NCI-H446 treated with DMSO at 0.1 percent for 48 hours (cell line): ENCODE results near the gene CD300C.
"Not testable (repeated sequence)": the region's sequence is repeated elsewhere in the genome, so short reads cannot be mapped to it uniquely, and the experiment has no call there.

ENCODE experiments used
- DNase-seq: peaks from one replicate; lab custom pipeline; 2025; lab: John Stamatoyannopoulos, UW

Gene CD300C

DNA sequence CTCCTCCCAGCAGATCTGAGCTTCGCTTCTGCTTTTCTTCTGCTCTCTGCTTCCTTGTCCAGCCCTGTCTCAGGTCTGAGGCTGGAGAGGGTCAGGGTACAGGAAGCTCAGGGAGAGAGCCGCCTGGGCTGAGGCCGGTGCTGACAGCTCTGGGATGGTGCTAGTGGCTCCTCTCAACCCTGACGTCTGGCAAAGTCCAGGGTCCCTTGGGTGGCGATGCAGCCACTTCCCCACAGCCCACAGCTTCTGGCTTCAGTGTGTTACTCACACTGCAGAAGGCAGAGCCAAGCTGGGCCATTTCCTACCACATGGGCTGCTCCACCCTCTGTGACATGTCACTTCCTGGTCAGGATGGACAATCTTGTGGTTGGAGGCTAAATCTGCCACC, at the start of gene CD300C:
TSS of gene CD300C (minus strand) at position 273 of the 388 bp plus-strand sequence. CDS start 333 bp downstream, outside the sequence.
- no peak for DNase-seq

DNA sequence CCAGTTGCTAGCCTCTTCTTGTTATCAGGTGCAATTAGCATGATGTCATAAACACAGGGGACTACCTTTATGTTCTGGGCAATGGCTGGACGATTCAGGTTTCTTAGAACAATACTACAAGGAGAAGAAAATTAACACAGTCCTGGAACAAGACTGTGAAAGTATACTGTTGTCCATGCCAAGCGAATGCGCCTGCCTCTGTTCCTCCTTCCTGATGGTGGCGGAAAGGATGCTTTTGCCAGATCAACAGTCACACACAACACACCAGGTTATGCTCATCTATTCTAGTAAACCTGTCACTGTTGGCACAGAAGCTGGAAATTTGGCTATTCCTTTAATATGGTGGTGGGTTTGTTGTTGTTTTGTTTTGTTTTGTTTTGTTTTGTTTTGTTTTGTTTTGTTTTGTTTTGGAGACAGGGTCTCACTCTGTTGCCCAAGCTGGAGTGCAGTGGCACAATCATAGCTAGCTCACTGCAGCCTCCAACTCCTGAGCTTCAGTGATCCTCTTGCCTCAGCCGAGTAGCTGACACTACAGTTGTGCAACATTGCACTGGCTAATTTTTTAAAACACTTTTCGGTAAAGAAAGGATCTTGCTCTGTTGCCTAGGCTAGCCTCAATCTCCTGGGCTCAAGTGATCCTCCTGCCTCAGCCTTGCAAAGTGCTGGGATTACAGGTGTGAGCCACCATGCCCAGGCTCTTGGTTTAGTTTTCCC, 49.3 kb upstream of the CD300C start:
- no peak for DNase-seq

DNA sequence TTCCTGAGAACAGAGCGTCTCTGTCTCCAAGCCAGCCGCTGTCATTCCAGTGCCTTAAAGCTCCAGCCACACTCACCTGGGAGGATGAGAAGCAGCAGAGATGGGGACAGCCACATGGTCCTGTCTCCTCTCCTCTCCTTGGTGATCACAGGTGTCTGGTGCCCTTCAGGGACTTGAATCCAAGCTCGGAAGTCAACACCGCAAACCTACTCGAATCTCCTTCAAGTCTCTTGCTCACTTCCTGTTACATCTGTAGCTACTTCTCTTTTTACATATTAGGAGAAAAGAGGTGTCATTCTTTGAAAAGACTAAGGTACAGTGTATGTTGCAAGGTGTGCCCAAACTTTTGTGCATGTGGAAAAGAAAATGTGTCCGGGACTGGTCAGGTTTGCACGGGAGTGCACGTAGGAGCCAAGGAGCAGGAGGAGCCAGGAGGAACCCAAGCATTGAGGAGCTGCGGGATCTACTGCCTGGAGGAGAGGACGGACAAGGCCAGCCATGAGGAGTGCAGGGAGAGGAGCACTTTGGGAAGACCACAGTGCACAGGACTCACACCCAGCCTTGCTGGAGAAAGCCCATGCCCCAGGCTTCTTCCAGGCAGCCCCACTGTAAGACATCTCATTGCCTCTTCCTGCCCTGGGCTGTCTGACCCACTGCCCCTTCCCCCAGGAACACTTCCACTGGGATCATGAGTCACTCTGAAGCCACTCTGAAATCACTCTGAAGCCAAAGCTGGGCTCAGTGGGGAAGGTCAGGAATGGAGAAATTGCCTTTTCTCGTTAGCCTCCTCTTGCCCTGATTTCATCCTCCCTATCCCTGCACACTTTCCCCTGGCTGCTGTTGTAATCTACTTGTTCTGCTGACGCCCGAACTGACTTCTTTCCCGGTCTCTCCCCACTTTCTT, 46.4 kb upstream of the CD300C start, which contains the start of gene CD300LD:
TSS of gene CD300LD (minus strand) at position 197 of the 904 bp plus-strand sequence. CDS start at position 116, 81 bp downstream.
- DNase-seq: no peak

DNA sequence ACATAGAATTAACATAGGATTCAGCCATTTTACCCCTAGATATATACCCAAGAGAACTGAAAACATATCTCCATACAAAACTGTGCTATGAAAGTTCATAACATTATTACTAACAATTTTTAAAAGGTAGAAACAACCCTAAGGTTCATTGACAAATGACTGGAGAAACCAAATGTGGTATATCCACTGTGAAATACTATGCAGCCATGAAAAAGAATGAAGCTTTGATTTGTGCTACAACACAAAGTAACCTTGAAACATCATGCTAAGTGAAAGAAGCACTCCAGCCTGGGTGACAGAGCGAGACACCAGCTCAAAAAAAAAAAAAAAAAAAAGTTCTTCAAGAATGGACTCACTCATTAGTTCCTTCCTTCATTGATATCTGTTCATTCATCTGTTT, 45.6 kb upstream of the CD300C start:
- DNase-seq: no peak

DNA sequence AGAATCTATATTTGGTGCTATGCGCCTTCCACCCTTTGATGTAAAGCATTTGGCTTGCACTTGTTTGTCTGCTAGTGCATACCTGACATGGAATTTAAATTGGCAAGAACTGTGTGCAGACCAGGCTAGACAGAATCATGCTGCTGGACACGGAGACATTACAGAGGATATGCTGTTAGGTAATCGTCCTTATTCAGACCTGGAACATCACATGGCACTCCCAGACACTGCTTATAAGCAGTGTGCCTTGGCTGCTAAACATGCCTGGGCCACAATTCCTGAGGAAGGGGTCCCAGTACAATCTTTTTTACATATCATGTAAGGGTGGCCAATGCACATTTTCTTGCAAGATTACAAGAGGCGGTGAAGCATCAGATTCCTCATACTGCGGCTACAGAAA, 39.8 kb upstream of the CD300C start:
- no peak for DNase-seq

DNA sequence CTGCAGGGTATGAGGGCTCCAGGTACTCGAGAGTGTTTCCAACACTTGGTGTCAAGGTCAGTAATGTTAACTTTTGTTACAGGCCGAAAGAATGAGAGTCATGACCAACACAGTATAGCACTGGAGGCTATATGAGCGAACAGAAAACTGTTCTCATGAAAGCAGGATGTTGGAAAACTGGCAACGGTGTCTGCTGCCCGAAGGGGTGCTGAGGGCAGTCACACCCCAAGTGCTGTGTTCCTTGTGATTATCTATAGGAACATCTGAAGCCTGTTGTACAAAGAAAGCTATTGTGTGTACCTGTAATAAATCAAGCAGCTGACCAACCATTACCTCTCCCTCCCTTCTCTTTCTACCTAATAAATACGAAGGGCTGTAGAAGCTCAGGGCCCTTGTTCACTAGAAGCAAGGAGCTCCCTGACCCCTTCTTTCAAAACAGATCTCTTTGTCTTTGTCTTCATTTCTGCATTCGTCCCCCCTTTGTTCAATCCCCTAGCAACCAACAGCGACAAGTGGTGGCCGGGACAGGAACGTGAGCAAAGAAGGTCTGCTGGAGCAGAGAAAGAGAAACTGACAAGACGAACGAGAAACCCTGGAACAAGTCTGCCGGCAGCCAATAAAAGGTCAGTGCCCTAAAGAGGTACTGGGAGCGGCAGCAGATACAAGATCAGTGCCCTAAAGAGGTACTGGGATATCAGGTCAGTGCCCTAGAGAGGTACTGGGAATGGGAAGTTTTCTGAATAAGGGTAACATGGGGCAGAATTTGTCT, 38.6 kb upstream of the CD300C start:
- no peak for DNase-seq

DNA sequence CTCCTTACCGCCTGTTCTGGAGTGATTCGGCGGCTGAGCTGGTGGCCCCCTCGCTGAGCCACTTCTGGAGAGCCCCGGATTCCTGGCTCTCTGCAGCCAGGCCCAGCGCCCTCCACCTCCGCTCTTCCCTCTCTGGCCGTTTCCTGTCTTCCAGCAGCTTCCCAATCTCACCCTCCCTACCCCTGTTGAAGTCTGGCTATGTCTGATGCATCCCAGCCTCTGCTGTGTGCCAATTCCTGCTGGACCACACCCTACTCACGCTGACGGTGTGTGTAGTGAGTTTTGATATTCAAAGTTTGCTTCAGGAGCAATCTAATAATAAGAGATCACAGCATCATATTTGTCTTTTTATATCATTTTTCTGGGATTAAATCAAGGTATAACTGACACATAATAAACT, 36.7 kb upstream of the CD300C start:
- no peak for DNase-seq

DNA sequence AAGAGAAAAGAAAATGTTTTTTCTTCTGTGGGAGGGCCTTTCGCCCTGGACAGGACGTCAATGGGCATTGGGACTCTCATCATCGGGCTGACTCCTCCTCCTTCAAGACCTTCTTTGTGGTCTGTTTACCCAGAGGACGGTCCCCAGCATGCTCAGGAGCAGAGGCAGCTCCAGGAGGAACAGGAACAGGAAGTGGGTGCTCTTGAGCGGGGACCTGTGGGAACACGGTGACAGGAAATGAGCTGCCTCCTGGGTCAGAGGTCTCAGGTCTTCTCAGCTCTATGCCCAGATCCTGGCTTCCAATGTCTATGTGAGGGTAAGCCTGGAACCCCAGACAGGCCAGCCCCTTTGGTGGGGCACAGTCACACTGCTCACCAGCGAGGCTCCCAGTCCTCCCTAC, 34.0 kb upstream of the CD300C start:
- no peak for DNase-seq

DNA sequence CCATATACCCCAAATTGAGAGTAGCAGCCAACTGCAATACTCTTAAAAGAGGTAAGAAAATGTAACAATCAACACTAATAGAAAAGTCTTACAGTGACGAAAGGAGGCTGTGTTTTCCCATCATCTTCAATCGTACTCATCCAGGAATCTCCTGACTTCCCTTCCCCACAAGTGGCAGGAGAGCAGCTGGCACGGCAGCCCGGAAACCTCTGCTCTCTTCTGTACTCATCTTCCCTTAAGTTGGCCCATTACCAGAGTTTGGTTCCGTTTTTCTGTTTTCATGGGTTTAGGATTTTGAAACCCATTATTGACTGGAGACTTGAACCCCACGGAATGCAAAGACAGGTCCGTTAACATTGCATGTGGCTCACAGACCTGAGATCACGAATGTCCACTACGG, 33.1 kb upstream of the CD300C start:
- DNase-seq: no peak

DNA sequence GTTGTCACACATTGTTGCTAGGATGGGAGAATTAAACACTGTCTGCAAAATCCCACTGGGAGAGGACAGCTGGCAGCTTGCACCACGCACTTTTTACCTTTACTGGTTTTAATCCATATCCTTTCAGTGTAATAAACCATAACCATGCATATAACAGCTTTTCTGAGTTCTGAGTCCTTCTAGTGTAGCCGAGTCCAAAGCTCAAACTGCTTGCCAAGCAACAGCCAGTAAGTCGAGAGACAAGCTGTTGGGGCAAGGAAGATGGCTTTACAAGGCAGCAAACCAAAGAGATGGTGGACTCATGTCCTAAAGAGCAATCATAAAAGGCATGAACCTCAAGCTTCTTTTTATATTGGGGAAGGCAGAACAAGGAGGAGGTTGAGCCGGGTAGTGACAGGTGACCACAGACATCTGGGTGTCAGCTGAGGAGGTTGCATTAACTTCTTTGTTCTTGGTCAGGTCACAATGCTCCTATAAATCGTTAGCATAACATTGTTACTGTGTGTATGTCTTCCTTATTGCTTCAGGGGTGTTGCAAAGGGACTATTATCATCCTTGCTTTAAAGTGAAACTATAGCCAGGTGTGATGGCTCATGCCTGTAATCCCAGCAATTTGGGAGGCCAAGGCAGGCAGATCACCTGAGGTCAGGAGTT, 28.7 kb upstream of the CD300C start:
- no peak for DNase-seq

DNA sequence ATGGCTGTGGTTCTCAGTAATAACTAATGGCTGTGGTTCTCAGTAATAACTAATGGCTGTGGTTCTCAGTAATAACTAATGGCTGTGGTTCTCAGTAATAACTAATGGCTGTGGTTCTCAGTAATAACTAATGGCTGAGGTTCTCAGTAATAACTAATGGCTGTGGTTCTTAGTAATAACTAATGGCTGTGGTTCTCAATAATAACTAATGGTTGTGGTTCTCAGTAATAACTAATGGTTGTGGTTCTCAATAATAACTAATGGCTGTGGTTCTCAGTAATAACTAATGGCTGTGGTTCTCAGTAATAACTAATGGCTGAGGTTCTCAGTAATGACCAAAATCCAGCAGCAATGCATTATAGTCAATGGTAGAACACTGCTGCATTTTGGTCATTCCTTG, 27.7 kb upstream of the CD300C start:
- not testable (repeated sequence) for DNase-seq

DNA sequence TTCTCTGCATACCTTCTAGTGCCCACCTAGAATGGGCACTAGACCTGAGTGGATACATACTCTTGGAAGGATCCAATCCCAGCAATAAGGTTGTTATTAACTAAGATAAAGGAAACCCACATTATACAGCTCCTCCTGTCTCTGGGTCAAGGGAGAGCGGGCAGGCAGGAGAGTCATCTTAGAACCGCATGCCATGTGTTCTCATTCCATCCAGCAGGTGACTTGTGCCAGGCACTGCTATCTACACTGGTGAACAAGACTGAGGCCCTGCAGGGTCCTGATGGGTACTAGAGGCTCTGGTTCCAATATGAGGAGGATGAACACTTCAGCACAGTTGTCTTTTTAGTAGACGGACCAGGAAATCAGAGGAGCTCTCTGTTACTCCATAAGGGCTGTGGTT, 27.3 kb upstream of the CD300C start:
- no peak for DNase-seq

DNA sequence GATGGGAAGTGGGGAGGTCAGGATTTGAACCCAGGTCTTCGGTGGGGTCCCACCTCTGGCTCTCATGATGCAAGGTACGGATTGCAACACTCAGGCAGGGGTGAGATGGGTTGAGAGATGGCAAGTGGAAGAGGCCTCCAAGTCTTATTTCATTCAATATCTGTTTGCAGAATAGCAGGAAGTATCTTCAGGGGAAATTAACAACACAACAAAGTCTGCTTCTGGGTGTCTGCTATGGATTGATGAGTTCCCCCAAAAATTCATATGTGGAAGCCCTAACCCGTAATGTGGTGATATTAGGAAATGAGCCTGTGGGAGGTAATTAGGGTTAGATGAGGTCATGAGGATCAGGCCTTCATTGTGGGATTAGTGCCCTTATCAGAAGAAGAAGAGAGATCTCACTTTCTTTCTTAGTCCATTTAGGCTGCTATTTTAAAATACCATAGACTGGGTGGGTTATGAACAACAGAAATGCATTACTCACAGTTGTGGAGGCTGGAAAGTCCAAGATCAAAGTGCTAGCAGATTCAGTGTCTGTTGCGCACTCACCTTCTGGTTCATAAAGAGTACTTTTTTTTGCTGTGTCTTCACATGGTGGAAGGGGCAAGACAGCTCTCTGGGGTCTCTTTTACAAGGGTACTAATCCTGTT, 25.8 kb upstream of the CD300C start:
- DNase-seq: no peak

DNA sequence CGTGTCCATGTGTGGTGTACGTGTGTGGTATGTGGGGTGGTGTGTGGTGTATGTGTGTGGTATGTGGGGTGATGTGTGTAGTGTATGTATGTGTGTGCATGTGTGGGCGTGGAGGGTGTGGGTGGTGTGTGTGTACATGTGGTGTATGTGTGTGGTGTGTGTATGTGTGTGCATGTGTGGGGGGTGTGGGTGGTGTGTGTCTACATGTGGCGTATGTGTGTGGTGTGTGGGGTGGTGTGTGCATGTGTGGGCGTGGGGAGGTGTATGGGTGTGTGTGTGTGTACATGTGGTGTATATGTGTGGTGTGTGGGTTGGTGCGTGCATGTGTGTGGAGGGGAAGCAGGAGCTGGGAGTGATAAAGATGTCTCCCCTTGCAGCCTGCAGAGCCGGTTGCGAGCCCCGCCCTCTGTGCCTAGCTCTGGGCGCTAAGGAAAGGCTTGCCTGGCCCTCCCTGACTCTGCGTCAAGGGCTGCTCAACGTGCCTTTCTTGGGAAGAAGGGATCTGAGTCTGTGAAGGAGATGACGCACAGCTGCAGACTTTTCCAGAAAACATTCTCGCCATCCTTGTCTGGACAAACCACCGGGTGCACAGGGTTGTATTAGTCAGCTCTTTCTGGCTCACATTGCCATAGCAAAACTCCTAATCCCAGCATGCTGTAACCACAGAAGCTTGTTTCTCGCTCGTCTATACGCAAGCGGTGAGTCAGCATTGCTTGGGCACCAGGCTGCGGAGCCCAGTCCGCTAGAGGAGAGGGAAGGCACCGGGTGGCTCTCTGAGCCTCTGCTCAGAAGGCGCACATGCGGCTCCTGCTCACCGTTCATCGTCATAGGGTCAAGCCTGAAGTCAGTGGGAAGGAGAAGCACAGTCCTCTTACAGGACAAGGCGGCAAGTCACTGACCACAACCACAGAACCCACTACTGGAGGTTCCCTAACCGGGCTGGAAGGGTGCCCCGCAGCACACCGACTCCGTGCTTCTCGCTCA, 23.4 kb upstream of the CD300C start:
- peak; percentile 1 for DNase-seq

DNA sequence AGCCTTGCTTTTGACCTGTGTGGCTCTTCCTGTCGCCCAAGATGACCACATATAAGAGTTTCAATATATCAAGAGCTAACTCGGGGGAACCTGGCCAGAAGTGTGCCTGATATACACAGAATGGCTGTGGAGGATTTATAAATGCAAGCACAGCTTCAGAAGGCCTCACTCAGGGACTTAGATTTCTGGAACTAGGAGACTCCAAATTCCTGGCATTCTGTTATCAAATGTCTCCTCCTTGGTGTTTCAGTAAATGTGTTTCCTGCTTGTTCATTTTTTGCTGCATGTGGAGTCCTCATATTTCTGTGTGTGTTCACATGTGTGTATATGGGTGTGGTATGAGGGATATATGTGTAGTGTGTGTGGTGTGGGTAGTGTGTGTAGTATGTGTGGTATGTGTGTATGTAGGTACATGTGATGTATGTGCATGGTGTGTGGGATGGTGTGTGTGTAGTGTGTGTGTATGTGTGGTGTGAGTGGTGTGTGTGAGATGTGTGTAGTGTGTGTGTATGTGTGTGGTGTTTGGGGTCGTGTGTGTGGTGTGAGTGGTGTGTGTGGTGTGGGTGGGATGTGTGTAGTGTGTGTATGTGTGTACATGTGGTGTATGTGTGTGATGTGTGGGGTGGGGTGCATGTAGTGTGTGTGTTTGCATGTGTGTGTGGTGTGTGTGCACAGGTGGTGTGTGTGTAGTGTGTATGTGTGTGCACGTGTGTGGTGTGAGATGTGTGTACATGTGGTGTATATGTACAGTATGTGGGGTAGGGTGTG, 22.4 kb upstream of the CD300C start:
- DNase-seq: no peak

DNA sequence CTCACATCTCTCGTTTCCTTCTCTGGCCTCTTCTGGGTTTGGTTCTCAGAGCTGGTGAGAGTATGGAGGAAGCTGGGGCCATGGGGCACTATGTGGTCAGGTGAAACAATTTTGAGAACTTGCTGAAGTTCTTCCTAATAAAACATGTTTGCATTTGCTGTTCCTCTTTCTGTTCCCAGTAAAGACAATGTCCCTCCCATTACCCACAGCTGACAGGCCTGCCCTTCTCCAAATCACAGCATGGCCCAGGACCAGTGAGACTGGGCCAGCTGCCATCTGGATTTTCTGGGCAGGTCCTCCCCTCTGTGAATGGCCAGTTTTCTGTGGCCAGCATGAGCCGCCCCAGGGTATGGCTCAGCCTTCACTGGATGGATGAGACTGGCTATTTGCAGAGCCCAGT, 21.5 kb upstream of the CD300C start, which contains the start of gene CD300H:
TSS of gene CD300H (minus strand) at position 113 of the 400 bp plus-strand sequence.
- no peak for DNase-seq

DNA sequence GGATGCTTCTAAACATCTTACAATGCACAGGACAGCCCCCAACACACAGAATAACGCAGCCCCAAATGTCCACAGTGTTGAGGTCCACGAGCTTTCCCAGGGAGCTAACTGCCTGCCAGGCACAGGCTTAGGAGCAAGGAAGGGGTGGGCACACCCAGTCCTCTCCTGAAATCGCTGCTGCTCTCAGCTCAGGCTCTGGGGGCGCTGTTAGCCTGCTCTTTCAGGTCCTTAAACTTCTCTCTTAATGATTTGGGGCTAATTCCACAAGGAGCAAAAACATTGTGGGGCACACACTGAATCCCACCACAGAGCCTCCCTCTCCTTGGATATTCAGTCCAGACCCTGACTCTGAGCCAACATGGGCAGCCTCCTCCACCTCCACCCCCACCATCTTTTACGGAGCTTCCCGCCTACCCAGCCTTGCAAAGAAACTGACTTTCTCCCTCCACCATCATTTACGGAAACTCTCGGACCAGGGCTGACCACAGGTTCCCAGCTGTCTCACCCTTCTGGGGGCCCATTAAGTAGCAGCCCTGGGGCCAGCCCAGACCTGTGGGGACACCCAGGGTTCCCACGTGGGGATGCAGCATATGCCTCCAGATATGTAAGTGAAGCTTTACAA, 20.3 kb upstream of the CD300C start:
- peak; percentile 3 for DNase-seq

DNA sequence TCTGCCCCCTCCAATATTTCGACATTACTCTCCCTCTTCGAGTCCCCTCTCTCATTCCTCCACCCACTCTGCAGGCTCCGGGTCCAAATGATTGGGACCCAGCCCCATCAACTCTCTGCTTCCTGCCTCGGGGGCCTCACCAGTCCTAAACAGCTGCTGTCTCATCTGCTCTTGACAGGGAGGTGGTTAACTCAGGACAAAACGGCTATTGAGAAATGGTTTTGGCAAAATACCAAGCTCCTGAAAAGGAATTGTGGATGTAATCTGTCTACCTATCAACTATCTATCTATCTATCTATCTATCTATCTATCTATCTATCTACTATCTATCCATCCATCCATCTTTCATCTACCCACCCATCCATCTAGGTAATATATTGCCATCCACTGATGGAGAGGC, 19.2 kb upstream of the CD300C start:
- no peak for DNase-seq

DNA sequence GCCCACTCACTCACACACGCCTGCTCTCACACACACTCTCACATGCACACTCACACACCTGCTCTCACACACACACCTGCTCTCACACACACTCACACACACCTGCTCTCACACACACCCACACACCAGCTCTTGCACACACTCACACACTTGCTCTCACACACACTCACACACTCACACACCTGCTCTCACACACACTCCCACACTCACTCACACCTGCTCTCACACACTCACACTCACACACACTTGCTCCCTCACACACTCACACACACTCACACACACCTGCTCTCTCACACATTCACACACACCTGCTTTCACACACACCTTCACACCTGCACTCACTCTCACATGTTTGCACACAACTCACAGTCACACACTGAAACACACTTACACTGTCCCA, 17.4 kb upstream of the CD300C start:
- DNase-seq: no peak
